GM18508 (cell line): ENCODE results near the gene APOO.
"Not testable (repeated sequence)": the region's sequence is repeated elsewhere in the genome, so short reads cannot be mapped to it uniquely, and the experiment has no call there.

Experiments used
- ATAC-seq: cut with Tn5 transposase; IDR thresholded peaks from one replicate; pipeline ENCODE4 v1.9.1; 2021; ENCODE audit warnings: moderate number of reproducible peaks; ENCODE audit not compliant: insufficient read depth, unreplicated experiment

Gene APOO

GRCh38 chrX:23907111-23907497 lies 634 bp downstream of the APOO start:
- no peak for ATAC-seq

DNA sequence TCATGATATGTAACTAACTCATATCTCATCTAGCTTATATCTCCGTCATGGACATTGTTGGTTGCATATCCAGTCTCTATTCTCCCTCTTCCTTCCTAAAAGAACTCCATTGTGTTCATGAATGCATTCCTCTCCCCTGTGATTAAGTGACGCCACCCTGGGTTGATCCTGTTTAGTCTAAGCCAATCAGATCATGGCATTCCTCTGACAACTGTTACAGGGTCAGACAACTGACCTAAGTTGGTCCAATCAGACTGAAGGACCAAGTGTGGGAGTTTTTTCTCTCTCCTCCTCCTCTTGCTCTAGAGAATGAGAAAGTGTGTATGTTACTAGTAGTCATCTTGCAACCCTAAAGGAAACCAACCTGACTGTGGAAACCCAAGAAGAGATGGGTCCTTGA lies 3.6 kb downstream of the APOO start:
- ATAC-seq: no peak

GRCh38 chrX:23902419-23902818 lies 5.3 kb downstream of the APOO start:
- no peak for ATAC-seq

- no peak for ATAC-seq
Observed at GRCh38 chrX:23901805-23902204, 5.9 kb downstream of the APOO start.

- ATAC-seq: no peak
Observed at GRCh38 chrX:23901060-23901459, 6.7 kb downstream of the APOO start.

DNA sequence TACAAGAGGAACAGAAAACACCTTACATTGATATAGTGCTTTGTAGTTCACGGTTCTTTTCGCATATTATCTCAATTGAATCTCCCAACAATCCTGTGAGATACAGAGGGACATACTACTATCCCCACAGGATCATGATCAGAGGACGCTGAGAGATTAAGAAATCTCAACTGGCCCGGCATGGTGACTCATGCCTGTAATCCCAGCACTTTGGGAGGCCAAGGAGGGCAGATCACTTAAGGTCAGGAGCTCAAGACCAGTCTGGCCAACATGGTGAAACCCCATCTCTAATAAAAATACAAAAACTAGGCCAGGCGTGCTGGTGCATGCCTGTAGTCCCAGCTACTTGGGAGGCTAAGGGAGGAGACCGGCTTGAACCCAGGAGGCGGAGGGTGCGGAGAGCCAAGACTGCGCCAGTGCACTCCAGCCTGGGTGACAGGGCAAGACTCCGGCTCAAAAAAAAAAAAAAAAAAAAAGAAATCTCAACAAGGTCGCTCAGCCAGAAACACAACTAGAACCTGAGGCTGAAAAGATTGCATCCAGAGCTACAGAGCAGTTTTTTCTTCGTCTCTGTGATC lies 7.4 kb downstream of the APOO start:
- no peak for ATAC-seq

DNA sequence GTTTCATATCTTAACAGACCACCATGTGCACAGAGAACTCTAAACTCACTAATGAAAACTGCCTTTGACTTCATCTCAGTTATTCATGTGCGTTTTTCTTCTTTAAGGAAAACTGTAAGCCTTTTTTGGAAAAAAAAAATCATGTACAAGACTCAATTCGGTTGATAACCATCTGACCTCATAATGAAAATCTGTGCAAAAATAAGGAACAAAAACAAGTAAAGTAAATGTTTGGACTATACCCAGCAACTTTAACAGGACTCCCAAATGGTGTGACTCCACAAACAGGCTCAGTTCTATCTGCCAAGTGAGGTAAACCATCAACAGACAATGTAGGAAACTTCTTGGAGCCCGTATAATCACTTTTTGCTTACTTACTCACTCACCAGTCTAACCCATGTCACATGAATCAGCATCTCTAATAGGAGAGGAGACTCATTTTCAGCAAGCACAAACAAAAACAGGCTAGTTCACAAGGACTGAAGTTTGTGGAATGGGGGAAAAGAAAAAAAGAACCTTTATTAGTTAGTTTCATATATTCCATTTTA lies 9.3 kb downstream of the APOO start:
- ATAC-seq: no peak

GRCh38 chrX:23896981-23897380 lies 10.8 kb downstream of the APOO start:
- ATAC-seq: no peak

DNA sequence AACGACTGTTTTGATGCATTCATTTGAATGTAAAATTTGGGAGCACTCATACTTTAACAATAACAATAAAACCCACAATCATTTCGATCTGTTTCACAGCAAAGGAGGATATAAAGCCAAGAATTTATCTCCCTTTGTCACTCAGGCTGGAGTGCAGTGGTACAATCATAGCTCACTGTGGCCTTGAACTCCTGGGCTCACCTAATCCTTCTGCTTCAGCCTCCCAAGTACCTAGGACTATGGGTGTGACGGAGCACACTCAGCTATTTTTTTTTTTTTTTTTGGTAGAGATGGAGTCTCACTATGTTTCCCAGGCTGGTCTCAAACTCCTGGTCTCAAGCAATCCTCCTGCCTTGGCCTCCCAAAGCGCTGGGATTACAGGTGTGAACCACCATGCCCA lies 11.2 kb downstream of the APOO start:
- ATAC-seq: not testable (repeated sequence)

DNA sequence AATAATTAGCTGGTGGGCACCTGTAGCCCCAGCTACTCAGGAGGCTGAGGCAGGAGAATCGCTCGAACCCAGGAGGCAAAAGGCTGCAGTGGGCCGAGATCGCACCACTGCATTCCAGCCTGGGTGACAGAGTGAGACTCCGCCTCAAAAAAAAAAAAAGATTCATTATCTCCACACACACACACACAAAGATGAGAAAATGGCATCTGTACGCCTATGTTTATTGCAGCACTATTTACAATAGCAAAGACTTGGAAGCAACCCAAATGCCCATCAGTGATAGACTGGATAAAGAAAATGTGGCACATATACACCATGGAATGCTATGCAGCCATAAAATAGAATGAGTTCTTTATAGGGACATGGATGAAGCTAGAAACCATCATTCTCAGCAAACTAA lies 12.7 kb downstream of the APOO start:
- ATAC-seq: not testable (repeated sequence)

- ATAC-seq: no peak
Observed at GRCh38 chrX:23890933-23891332, 16.8 kb downstream of the APOO start.

DNA sequence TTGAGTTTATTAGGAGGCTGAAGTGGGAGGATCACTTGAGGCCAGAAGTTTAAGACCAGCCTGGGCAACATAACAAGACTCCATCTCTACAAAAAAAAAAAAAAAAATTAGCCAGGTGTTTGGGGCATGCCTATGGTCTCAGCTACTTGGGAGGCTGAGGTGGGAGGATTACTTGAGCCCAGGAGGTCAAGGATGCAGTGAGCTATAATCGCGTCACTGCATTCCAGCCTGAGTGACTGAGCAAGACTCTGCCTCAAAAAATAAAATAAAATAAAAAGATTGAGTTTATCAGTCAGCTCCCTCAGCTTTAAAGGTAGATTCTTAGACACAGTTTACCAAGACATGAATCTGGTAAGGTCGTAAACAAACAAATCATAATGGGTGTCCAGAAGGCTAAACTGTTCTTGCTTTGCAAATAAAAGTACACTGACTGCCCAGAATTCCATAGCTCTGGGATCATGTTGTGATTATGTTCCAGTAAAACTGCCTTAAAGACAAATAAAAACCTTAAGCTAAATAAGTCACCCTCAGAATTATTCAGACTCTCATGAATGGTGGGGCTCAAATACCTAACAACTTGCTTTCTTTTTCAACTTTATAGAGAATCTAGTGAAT lies 18.7 kb downstream of the APOO start:
- no peak for ATAC-seq

DNA sequence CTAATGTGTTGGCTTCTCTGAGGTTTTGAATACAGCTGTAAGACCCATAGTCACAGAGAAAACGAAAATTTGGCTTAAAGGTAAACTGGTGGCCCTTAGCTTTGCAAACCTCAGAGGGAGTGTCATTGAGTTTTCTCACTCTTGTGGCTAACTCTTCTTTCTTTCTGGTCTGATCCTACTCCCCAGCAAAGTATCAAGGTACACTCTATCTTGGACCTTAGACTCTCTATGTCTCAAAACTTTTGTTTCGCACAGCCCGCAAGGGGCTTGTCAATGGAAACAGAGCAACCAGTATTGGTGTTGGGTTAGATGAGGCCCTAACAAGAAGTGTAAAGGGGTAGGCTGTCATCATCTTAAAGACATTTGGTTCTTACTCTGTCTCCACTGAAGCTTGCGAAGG lies 19.8 kb downstream of the APOO start:
- no peak for ATAC-seq

DNA sequence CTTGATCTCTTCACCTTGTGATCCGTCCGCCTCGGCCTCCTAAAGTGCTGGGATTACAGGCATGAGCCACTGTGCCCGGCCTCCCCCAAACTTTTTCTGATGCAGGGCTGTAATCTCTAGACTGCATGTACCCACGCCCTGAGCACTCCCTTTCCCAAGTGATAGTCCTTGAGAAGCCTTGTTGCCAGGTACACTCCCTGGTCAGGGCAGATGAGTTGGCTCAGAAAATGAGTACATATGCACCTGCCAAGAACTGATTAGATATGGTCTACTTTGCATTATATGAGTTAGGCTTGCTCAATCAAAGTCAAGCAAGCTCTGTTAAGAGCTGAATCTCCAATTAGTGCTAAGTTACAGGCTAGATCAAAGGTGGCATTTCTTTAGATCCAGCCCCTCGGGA lies 20.3 kb downstream of the APOO start:
- no peak for ATAC-seq

GRCh38 chrX:23885803-23886202 lies 21.9 kb downstream of the APOO start:
- ATAC-seq: no peak

- ATAC-seq: no peak
Observed at GRCh38 chrX:23884427-23885024, 23.2 kb downstream of the APOO start.

- ATAC-seq: no peak
Observed at GRCh38 chrX:23883737-23884354, 23.9 kb downstream of the APOO start.

DNA sequence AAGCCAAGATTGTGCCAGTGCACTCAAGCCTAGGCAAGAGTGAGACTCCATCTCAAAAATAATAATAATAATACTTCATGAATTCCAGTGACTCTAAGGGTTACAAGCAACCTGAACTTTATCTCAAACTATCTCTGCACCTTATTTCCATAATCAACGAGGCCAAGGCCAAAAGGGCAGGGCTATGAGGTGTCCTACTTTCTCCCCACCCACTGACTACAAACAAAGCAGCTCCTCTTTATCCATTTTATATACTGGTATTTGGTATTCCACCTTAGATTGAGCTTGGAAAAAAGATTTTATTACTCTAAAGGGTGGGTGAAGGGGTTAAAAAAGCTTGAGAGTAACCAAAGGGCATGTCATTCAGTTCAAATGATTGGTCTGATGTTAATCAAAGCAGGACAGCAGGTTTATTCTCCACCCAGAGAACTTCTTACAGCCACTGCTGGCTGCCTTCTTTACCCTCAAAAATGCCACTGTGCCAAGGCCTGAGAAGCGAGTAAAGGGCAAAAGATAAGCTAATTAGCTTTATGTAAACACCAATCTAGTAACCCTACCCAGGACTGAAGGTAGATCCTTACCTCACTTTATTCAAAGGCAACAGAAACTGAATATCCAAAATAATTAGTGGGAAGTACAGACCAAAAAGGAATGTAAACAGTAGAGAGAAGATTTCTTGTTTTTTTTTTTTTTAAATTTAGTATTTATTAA lies 28.2 kb downstream of the APOO start:
- ATAC-seq: no peak

- no peak for ATAC-seq
Observed at GRCh38 chrX:23871905-23872546, 35.7 kb downstream of the APOO start.

DNA sequence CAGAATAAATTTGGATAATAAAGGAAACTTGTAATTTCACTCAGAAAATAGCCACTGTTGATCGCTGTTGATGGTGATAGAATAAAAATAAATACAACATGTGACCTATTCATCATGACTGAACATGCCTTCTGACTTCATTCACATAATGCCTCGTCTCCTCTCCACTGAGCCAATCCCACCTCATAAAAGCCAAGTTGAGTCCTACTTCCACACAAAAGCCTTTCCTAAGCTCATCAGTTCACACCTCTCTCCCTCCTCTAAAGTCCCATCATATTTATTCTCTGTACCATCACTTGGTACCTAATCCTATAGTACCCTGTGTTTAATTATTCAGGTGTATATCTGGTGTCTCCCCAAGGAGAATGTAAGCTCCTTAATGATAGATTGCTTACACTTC lies 37.7 kb downstream of the APOO start:
- ATAC-seq: no peak
